Measurements from ENCODE around the gene NKD1. TPM values are rescaled to one million over a fixed set of nuclear protein-coding genes. Genes with fewer than 3 reads are reported as not detected.

The NKD1 gene
- polyA plus RNA-seq, 3 donors, result 0.01 TPM; not detected in 2

- no peak for DNase-seq
- Mint-ChIP-seq H3K27me3 (ENCODE audit: low read depth in 3 of 3) (peaks cover 2 to 4% (median 3%) of the 10 kb centered on the region in 3 donors), H3K9me3 (peaks cover 0 to 3% (median 0%) of the 10 kb centered on the region in 7 donors), H3K4me3 (no peak overlapping the region), H3K27ac (peak overlapping the region; percentile 90 to 95 (median 93)), H3K4me1 (peaks cover 27% of the 10 kb centered on the region), H3K36me3 (peaks cover 0 to 2% of the 10 kb centered on the region in 2 donors)
- Histone ChIP-seq H3K9ac (ENCODE audit: insufficient read depth, low read length, poor library complexity, severe bottlenecking) (no peak overlapping the region), H3K4me2 (replicated peaks; ENCODE audit: extremely low read depth, low read length, poor library complexity, severe bottlenecking) (no peak overlapping the region), H3K9me3 (replicated peaks in 1 of 2; ENCODE audit: control insufficient read depth in 1 of 2, insufficient read depth in 1 of 2, low read length in 2 of 2) (no peaks in the 10 kb centered on the region), H3K4me1 (ENCODE audit: control insufficient read depth in 1 of 2, insufficient read depth in 2 of 2, low read length in 2 of 2) (peaks cover 15 to 18% of the 10 kb centered on the region in 2 donors), H3K27ac (ENCODE audit: low read depth in 1 of 2, low read length in 2 of 2) (peak overlapping the region; percentile 71 to 85), H4K20me1 (ENCODE audit: insufficient read depth, low read length) (no peaks in the 10 kb centered on the region), H3K36me3 (replicated peaks in 1 of 2; ENCODE audit: control insufficient read depth in 1 of 2, insufficient read depth in 2 of 2, low read length in 2 of 2) (no peaks in the 10 kb centered on the region), H3K79me2 (ENCODE audit: insufficient read depth, low read length) (no peaks in the 10 kb centered on the region), H3K4me3 (replicated peaks in 1 of 3; ENCODE audit: low read depth in 2 of 3, low read length in 3 of 3) (peak overlapping the region in 1 of 3 experiments; percentile 51), H2AFZ (ENCODE audit: insufficient read depth, low read depth, low read length, poor library complexity, severe bottlenecking) (no peak overlapping the region), H3K27me3 (ENCODE audit: control insufficient read depth in 2 of 2, insufficient read depth in 2 of 2, low read length in 2 of 2) (no peaks in the 10 kb centered on the region)
- intact Hi-C loops (cut with micrococcal nuclease), result loop anchor here in 1 of 2 donors (2.0 kb wide), 1 partner anchor 159 kb away; no protein-coding TSS in a partner anchor
- TF ChIP-seq CTCF (IDR thresholded peaks at IDR 0.05), result no peak
- 100% methylated on average over 1 of the region's 2 CpGs for WGBS (ENCODE audit: insufficient coverage)
Measured at GRCh38 chr16:50588276-50588675, 40.1 kb downstream of the NKD1 start.

- Mint-ChIP-seq H3K27ac (peak overlapping the region in 3 of 7 donors; percentile 10 to 65 (median 21)), H3K4me3 (no peak overlapping the region), H3K27me3 (ENCODE audit: low read depth in 3 of 3) (peaks cover 2 to 4% (median 3%) of the 10 kb centered on the region in 3 donors), H3K36me3 (peaks cover 0 to 2% of the 10 kb centered on the region in 2 donors), H3K9me3 (peaks cover 0 to 3% (median 0%) of the 10 kb centered on the region in 7 donors), H3K4me1 (peaks cover 22% of the 10 kb centered on the region)
- DNase-seq, result no peak
- Histone ChIP-seq H3K4me2 (replicated peaks; ENCODE audit: extremely low read depth, low read length, poor library complexity, severe bottlenecking) (no peak overlapping the region), H3K36me3 (replicated peaks in 1 of 2; ENCODE audit: control insufficient read depth in 1 of 2, insufficient read depth in 2 of 2, low read length in 2 of 2) (no peaks in the 10 kb centered on the region), H3K9ac (ENCODE audit: insufficient read depth, low read length, poor library complexity, severe bottlenecking) (no peak overlapping the region), H3K79me2 (ENCODE audit: insufficient read depth, low read length) (no peaks in the 10 kb centered on the region), H4K20me1 (ENCODE audit: insufficient read depth, low read length) (no peaks in the 10 kb centered on the region), H3K4me1 (ENCODE audit: control insufficient read depth in 1 of 2, insufficient read depth in 2 of 2, low read length in 2 of 2) (peaks cover 15 to 18% of the 10 kb centered on the region in 2 donors), H3K9me3 (replicated peaks in 1 of 2; ENCODE audit: control insufficient read depth in 1 of 2, insufficient read depth in 1 of 2, low read length in 2 of 2) (no peaks in the 10 kb centered on the region), H3K4me3 (replicated peaks in 1 of 3; ENCODE audit: low read depth in 2 of 3, low read length in 3 of 3) (no peak overlapping the region), H3K27me3 (ENCODE audit: control insufficient read depth in 2 of 2, insufficient read depth in 2 of 2, low read length in 2 of 2) (no peaks in the 10 kb centered on the region), H3K27ac (ENCODE audit: low read depth in 1 of 2, low read length in 2 of 2) (no peak overlapping the region), H2AFZ (ENCODE audit: insufficient read depth, low read depth, low read length, poor library complexity, severe bottlenecking) (no peak overlapping the region)
- 100% methylated on average over 1 of the region's 6 CpGs for WGBS (ENCODE audit: insufficient coverage)
- intact Hi-C loops (cut with micrococcal nuclease), result no loop called here
- TF ChIP-seq CTCF (IDR thresholded peaks at IDR 0.05), result no peak
Measured at GRCh38 chr16:50591209-50591608, 43.0 kb downstream of the NKD1 start.
